HL-60/S4 treated with retinoic acid at 250 ng/mL for 4 days and 3 days (cell line): ENCODE measurements around the gene TSPAN32.

Experiments
- in situ Hi-C: fragments of 300-500 bp; cut with MboI; formaldehyde crosslinking; loops from 2 replicates; pipeline ENCODE4 v1.7.0; 2022; ENCODE audit warnings: low sequenced_read_pairs

The TSPAN32 gene

DNA sequence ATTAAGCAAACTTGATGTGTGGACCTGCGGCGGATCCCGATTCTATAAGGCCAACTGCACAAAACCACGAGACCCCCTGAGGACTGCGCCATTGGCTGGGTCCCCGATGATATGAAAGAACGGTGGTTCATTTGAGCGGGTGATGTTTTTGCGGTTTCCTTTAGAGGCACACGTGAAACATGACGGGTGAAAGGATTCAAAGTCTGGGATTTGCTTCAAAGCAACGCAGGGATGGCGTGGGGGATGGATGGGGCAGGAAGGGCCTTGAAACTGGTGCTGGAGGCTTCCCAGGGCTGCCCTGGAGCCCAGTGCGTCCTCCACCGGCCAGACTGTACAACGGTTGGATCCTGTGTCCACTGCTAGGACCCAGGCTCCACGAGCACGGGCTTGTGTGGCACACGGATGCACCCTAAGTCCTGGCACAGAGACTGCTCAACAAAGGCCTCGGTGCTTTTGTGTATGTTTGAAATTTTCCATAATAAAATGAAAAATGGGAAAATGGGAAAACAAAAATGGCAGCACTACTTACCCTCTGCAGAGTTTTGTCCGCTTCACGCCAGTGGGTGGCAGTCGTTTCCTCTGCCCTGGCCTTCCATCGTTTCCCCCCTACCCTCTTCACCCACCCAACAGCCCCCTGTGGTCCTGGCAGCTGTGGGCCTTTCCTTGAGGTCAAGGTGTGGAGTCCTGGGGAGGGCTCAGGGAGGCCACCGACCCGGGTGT lies 35.1 kb upstream of the TSPAN32 start:
- in situ Hi-C loops = no loop called here

DNA sequence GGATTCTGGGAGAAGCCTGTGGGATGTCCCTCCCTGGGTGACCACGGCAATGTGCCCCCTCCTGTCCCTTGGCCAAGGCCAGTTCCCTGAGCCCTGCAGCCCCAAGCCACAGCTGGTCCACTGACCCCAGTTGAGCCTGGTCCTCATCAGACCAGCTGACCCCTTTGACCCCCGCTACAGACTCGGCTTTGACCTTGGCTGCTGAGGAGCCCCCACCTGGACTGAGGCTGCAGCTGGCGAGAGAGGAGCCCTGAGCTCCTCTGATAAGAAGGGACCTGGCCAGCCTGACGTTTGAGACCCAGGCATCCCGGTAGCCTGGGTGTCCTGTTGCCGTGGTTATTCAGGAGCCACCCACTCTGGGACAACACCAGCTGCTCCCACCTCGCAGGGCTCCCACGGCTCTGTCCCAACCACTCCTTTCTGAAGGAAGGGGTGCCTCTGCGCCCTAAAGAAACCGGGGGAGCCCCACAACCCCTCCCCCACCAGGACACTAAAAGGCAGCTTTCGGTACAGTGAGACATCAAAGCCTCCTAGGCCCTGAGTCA lies 34.4 kb upstream of the TSPAN32 start:
- in situ Hi-C loops = no loop called here

DNA sequence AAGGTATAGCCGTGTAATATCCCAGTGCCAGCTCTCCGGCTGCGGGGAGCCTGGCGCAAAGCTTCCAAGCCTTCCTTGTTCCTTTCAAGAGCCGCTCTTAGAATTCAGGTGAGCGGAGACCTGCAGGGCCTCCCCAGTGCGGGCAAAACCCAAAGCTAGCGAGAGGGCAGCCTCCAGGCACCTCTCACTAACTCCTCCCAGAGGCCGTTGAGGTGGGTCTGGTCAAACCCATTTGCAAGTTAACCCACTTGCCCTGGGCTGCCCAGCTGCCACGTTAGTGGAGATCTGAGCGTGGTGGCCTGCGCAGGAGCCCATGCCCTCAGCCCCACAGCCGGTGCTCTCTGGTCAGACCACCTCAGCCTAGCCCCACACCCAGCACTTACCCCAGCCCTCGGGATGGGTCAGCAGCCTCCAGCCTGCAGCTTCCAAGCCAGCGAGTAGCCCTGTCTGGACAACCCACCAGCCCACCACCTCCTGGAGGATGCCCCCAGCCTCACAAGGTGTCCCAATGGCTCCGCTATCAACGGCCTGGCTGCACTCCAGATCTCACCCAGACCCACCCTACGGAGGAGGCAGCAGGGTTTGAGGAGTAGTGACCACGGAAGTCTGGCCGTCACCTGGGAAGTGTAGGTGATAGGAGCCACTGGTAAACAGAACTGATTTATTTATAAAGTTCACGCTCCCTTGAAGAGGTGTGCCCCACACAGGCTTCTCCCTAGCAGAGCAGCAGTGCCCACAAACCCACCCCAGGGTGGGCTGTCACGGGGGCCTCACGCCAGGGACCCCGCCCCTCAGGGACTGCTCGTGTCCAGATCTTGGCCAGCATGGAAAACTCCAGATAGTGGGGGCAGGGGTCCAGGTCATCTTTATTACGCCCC lies 33.7 kb upstream of the TSPAN32 start:
- in situ Hi-C loops = no loop called here

DNA sequence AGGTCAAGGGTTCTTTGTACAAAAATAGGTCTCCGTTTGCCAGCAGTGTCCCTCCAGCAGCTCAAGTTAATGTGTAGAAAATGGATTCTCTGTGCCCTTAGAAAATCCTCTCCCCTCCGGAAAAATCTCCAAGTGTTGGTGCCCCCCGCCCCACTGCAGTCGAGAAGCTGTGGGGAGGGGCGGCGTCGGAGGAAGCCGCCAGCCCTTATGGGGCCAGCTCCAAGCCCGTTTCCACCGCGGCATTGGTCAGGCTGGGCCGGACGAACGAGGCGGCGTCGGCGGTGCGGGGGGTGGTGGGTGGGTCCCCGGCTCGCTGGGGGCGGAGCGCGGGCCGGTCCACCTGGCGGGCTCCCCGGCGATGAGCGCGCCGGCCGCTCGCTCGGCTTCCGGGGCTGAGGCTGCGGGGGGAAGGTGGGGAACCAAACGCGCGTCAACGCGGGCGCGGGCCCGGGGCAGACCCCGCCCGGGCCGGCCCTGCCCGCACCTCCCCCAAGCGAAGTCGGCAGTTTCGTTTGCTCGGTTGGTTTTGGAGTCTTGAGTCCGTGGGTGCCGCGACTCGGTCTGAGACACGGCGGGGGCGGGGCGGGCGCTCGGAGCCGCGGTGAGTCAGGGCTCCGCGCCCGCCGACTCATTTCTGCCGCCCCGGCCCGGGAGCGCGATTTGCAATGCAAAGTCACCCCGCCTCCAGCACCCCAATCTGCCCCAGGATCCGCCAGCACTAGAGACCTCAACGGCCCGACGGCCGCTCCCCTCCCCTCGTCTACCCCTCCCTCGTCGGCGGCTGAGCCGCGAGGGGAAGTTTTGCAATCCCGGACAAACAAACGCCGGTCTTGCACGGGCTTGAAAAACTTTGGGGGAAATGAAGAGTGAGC lies 32.8 kb upstream of the TSPAN32 start:
- in situ Hi-C loops = no loop called here

GRCh38 chr11:2269601-2270321 lies 32.1 kb upstream of the TSPAN32 start:
- in situ Hi-C loops = no loop called here

DNA sequence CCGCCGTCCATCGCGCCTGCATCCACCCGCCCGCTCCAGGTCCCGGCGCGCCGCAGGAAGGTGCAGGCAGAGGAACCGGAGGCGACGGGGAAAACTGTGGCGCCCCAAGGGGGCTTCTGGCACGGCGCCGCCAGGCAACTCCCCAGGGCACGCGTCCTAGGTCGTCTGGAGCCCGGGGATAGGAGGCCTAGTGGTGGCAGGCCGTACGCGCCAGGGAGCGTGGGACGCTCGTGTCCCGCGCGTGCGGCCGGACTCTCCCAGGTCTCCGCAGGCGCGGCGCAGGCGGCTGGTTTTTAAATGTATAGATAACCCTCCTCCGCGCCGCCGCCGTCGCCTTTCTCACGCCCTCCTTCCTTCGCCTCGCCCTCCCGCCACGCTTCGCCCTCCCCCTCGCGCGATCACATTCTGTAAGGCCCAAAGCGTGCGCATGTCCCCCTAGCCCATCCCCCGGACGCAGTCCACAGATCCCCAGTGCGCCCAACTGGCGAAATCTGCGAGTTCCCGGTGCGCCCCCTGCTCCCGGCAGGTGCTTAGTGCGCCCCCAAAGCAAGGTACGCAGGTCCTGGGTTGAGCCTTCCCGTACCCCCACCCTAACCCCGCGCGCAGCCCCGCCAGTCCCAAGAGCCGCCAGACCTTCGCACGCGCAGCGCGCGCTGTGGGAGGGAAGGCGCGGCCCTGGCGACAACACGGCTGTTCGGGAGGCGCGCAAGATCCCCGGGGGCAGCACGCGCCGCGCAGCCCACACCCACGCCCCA lies 31.3 kb upstream of the TSPAN32 start, which contains the start of gene ASCL2:
Gene ASCL2 (minus strand): TSS at position 267 of the 755 bp plus-strand sequence. CDS start 256 bp downstream, at position 11.
- in situ Hi-C loops = no loop called here

DNA sequence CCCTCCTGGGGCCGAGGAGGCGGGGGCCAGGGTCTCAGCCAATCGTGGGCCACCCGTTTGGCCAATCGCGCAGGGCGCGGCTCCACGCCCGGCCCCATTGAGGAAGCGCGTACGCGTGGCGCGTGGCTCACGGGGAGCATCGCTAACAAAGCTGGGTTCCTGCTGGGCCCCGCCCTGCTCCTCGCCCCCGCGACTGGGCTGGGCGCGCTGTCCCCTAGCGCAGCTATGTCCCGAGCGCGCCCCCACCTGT lies 30.8 kb upstream of the TSPAN32 start:
- in situ Hi-C loops = no loop called here

DNA sequence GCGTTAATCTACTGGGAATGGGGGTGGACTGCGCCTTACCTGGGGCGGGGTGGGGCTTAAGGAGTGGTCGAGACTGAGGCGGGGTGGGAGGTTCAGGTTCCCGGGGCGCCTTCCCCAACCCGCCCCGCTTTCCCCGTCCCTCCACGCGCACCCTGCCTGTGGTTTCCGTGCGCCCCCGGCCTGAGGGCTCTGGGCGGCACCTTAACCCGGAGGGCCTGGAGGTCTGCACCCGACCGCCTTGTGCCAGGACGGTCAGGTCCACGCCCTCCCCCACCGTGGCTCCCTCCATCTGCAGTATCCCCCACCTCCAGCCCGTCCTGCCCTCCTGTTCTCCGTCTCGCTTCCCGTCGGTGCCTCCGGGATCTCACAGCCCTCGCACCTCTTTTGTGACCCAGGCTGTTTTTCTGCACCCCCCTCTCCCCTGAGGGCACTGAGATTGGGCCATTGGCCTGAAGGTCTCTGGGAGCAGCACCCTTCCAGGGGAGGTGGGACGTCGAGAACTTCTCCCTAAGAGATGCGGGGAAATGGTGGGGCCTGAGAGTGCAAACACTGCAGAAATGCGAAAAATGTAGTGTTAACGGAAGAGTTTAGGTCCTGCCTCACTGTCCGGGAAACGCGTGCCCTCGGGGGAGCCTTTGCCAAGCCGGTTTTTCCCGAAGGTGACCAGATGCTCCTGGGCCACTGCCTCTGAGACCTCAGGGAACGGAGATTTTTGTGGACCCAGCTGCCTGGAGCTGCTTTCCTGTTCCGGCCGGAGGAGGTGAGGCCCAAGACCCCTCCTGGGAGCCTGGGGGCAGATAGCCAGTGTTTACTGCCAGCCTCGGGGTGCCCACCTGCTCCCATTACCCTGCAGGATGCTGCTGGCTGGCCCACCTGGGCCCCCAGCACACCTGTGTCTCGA lies 30.2 kb upstream of the TSPAN32 start:
- in situ Hi-C loops = no loop called here

DNA sequence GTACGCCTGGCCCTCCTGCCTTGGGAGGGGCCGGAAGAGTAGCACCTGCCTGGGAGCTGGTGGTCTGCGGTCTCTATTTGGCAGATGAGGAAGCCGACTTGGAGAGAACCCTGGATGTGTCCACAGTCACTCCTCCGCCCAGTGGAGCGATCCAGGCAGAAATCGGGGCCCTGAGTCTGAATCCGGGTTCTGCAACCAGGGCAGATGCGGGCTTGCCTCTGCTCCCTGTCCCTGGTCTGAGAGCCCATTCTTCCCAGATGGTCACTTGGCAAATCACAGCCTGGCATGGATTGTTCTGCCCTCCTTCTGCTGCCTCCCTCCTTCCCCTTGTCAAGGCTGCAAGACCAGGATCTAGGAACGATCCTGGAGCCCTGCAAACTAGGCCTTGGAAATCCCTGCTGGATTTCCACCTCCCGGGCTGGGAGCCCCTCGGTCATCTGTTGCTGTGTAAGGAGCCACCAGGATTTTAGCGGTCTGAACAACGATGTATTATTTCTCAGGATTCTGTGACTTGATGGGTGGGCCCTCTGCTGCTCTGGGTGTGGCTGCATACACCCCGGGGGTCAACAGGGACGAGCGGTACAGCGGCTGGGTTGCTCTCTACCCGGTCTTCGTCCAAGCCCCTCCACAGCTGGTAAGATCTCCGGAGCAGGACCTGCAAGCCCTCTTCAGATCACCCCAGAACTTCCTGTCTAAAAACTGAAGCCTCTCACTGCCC lies 29.4 kb upstream of the TSPAN32 start:
- in situ Hi-C loops = no loop called here

DNA sequence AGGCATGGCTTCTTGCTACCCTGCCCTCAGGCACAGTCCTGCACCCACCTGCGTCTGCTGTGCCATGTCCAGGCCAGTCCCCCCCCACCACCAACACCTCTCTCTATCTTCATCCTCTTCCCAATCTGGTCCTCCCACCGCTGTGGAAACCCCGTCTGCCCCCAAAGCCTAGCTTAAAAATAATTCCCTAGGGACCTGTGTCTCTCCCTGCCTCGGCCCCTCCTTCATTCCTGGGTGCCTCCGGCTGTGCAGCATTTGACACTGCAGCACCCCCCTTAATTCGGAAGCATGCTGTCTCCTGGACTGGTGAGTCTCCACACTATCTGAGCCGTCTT lies 28.9 kb upstream of the TSPAN32 start:
- in situ Hi-C loops = no loop called here

DNA sequence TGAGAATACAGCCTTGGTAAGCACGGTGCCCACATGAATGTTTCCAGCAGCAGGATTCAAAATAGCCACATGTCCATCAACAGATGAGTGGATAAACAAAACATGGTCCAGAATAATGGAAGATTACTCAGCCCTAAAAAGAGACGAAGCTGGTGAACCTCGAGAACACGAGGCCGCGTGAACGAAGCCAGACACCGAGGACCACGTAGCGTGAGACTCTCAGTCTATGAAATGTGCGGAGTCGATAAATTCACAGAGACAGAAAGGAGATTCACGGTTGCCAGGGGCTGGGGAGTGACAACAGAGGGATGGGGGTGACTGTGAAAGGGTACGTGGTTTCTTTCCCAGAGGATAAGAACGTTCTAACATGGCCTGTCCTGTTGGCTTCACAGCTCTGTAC lies 28.5 kb upstream of the TSPAN32 start:
- in situ Hi-C loops = no loop called here

DNA sequence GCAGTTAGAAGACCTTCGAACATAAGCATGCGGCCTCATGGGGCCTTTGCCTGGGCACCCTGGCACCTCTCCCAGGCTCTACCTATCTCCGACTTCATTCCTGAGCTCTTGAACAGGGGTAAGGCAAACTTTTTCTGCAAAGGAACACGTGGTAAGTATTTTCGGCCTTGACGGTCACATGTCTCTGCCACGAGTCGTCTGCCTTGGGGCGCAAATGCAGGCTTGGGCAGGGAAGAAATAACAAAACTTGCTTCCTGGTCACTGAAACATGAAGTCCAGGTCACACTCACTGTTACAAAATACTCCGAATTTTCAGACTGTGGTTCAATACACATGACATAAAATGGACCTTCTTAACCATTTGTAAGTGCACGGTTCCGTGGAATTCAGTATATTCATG lies 28.0 kb upstream of the TSPAN32 start:
- in situ Hi-C loops = no loop called here

GRCh38 chr11:2275334-2276279 lies 26.2 kb upstream of the TSPAN32 start:
- in situ Hi-C loops = no loop called here

GRCh38 chr11:2276280-2277007 lies 25.4 kb upstream of the TSPAN32 start:
- in situ Hi-C loops = no loop called here

DNA sequence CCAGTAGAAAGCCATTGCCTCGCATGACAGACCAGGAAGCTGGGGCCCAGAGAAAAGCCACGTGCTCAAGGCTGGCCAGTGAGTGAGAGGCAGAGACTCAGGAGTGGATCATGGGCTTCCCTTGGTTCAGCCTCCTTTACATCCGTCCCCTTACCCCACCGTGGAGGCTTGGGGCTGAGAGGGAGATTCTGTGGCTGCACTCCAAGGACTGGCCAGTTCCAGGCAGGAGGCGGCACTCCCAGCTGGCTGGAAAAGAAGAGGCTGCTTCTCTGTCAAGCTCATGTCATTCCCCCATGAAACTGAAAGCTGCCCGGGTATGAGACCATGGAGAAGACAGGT lies 24.8 kb upstream of the TSPAN32 start:
- in situ Hi-C loops = no loop called here

DNA sequence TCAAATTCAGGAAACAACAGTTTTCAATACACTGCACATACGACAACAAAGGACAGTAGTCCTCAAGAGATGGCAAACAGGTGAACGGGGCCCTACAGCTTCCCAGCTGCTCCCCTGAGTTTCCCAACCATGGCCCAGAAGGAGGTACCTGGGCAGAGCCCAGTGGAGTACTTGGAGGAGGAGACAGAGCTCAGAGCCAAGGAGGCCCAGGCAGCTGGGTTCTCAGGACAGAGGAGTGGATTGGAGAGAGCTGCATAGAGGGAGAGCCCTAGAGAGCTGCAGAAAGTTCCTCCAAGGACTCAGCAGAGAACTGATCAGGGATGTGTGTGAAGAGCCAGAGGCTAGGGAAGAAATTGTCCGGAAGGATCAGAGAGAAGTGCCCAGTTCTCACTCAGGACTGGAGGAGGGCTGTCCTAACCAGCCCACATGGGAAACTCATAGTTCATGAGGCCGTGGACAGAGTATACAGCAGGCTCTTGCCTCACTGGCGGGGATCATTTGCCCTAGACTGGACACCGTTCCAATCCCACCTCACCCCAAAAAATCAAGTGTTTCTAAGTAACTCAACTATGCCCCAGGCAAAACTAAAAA lies 23.8 kb upstream of the TSPAN32 start:
- in situ Hi-C loops = no loop called here
